ENCODE data around the gene AMOTL1. TPM values are rescaled to one million over a fixed set of nuclear protein-coding genes. Genes with fewer than 3 reads are reported as not detected.

Gene AMOTL1
- total RNA-seq, 3 donors from 2014 or later (not counting 1 experiment from before 2014, with no cell fraction given) = 7.1 to 8.9 (median 8.7) TPM

DNA sequence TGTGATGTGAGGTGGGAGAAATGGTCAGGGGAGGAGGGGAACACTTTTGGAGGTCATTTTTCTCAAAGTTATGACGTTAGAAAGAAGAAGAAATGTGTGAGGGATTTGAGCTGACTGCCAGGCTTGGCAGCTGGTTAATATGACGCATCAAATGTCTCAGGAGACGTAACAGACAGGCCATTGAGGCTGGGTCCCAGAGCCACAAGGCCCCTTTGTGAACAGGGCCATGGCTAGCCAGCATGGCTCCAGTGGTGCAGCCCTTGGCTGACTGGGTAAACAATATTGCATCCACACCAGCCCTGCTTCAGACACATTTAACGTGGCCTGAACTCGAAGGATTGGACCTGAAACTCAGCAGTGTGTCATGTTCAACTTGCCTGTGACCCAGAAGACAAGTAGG lies 34.3 kb downstream of the AMOTL1 start:
- Mint-ChIP-seq H3K27me3 (ENCODE audit: low read depth in 2 of 2) (no peaks in the 10 kb centered on the region), H3K4me1 (peaks cover 0 to 9% of the 10 kb centered on the region in 2 donors), H3K4me3 (no peak overlapping the region), H3K36me3 (no peaks in the 10 kb centered on the region), H3K27ac (no peak overlapping the region), H3K9me3 (no peaks in the 10 kb centered on the region)
- Histone ChIP-seq H3K4me3 (ENCODE audit: low read length) (no peak overlapping the region), H3K4me1 (ENCODE audit: control insufficient read depth, insufficient read depth, low read length) (no peaks in the 10 kb centered on the region), H3K27ac (ENCODE audit: low read length) (no peak overlapping the region), H3K9me3 (ENCODE audit: control insufficient read depth, insufficient read depth, low read length) (no peaks in the 10 kb centered on the region), H3K36me3 (ENCODE audit: control insufficient read depth, insufficient read depth, low read length) (no peaks in the 10 kb centered on the region), H3K27me3 (ENCODE audit: control insufficient read depth, insufficient read depth, low read length) (no peaks in the 10 kb centered on the region)
- TF ChIP-seq, protein P1, sequence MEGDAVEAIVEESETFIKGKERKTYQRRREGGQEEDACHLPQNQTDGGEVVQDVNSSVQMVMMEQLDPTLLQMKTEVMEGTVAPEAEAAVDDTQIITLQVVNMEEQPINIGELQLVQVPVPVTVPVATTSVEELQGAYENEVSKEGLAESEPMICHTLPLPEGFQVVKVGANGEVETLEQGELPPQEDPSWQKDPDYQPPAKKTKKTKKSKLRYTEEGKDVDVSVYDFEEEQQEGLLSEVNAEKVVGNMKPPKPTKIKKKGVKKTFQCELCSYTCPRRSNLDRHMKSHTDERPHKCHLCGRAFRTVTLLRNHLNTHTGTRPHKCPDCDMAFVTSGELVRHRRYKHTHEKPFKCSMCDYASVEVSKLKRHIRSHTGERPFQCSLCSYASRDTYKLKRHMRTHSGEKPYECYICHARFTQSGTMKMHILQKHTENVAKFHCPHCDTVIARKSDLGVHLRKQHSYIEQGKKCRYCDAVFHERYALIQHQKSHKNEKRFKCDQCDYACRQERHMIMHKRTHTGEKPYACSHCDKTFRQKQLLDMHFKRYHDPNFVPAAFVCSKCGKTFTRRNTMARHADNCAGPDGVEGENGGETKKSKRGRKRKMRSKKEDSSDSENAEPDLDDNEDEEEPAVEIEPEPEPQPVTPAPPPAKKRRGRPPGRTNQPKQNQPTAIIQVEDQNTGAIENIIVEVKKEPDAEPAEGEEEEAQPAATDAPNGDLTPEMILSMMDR (IDR thresholded peaks at IDR 0.05) = no peak
- DNase-seq (no peak), ATAC-seq (no peak)
- WGBS (ENCODE audit: insufficient coverage) = 86% methylated on average over 5 of the region's 5 CpGs
- intact Hi-C loops (cut with micrococcal nuclease) = no loop called here

GRCh38 chr11:94803491-94803890 lies 35.3 kb downstream of the AMOTL1 start:
- Histone ChIP-seq H3K27me3 (ENCODE audit: control insufficient read depth, insufficient read depth, low read length) (no peaks in the 10 kb centered on the region), H3K9me3 (ENCODE audit: control insufficient read depth, insufficient read depth, low read length) (no peaks in the 10 kb centered on the region), H3K4me3 (ENCODE audit: low read length) (no peak overlapping the region), H3K36me3 (ENCODE audit: control insufficient read depth, insufficient read depth, low read length) (no peaks in the 10 kb centered on the region), H3K4me1 (ENCODE audit: control insufficient read depth, insufficient read depth, low read length) (no peaks in the 10 kb centered on the region), H3K27ac (ENCODE audit: low read length) (no peak overlapping the region)
- H3K4me1 Mint-ChIP-seq = peaks cover 0 to 9% of the 10 kb centered on the region in 2 donors
- ATAC-seq = no peak
- TF ChIP-seq, protein P1 (IDR thresholded peaks at IDR 0.05) = no peak
- intact Hi-C loops (cut with micrococcal nuclease) = no loop called here
- H3K27me3 Mint-ChIP-seq (ENCODE audit: low read depth in 2 of 2) = no peaks in the 10 kb centered on the region
- H3K36me3 Mint-ChIP-seq = no peaks in the 10 kb centered on the region
- no peaks in the 10 kb centered on the region for H3K9me3 Mint-ChIP-seq
- no peak overlapping the region for H3K4me3 Mint-ChIP-seq
- H3K27ac Mint-ChIP-seq = no peak overlapping the region
- DNase-seq = no peak

DNA sequence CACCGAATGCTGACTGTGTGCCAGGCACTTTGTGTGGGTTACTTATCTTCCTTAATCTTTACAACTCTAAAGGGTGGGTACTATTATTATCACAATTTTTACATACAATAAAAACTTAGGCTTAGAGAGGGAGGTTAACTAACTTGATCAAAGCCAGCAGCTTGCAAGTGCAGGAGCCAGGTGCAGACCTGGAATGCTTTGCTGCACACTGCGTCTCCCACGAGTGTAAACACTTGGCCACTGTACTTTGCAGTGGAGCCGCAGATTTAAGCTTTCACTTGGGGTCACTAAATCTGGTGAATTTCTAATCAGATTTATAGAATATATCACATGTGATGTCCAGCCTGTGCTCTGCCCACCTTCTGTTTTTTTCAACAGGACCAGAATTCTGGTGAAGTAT lies 36.7 kb downstream of the AMOTL1 start:
- TF ChIP-seq, protein P1 (IDR thresholded peaks at IDR 0.05) = no peak
- intact Hi-C loops (cut with micrococcal nuclease) = no loop called here
- H3K36me3 Mint-ChIP-seq = no peaks in the 10 kb centered on the region
- no peak overlapping the region for H3K4me3 Mint-ChIP-seq
- Histone ChIP-seq H3K9me3 (ENCODE audit: control insufficient read depth, insufficient read depth, low read length) (no peaks in the 10 kb centered on the region), H3K36me3 (ENCODE audit: control insufficient read depth, insufficient read depth, low read length) (no peaks in the 10 kb centered on the region), H3K27ac (ENCODE audit: low read length) (no peak overlapping the region), H3K27me3 (ENCODE audit: control insufficient read depth, insufficient read depth, low read length) (no peaks in the 10 kb centered on the region), H3K4me3 (ENCODE audit: low read length) (no peak overlapping the region), H3K4me1 (ENCODE audit: control insufficient read depth, insufficient read depth, low read length) (no peaks in the 10 kb centered on the region)
- peaks cover 0 to 9% of the 10 kb centered on the region in 2 donors for H3K4me1 Mint-ChIP-seq
- H3K27me3 Mint-ChIP-seq (ENCODE audit: low read depth in 2 of 2) = no peaks in the 10 kb centered on the region
- 84% methylated on average over 3 of the region's 4 CpGs for whole genome bisulfite sequencing (ENCODE audit: insufficient coverage)
- ATAC-seq = no peak
- H3K27ac Mint-ChIP-seq = no peak overlapping the region
- H3K9me3 Mint-ChIP-seq = no peaks in the 10 kb centered on the region
- DNase-seq = no peak

DNA sequence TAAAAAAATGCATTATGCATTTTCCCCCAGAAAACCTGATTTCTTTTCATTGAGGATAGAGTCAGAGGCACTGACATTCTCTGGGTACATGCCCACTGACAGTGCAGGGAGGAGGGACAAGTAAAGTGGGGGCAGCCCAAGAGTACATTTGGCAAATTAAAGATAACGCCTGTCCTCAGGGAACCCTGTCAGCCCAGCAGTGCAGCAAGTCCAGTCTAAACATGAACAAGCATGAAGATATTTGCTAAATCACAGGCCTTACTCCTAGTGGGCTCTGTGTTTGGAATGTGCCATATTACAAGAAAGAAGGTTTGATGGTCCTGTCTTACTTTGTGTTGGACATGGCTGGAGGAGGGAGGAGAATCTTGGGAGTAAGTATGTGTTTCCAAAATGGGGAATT lies 37.9 kb downstream of the AMOTL1 start:
- TF ChIP-seq, protein P1 (IDR thresholded peaks at IDR 0.05) = no peak
- Histone ChIP-seq H3K27me3 (ENCODE audit: control insufficient read depth, insufficient read depth, low read length) (no peaks in the 10 kb centered on the region), H3K36me3 (ENCODE audit: control insufficient read depth, insufficient read depth, low read length) (no peaks in the 10 kb centered on the region), H3K9me3 (ENCODE audit: control insufficient read depth, insufficient read depth, low read length) (no peaks in the 10 kb centered on the region), H3K4me1 (ENCODE audit: control insufficient read depth, insufficient read depth, low read length) (no peaks in the 10 kb centered on the region), H3K4me3 (ENCODE audit: low read length) (no peak overlapping the region), H3K27ac (ENCODE audit: low read length) (no peak overlapping the region)
- H3K27me3 Mint-ChIP-seq (ENCODE audit: low read depth in 2 of 2) = no peaks in the 10 kb centered on the region
- ATAC-seq (no peak), DNase-seq (no peak)
- no peaks in the 10 kb centered on the region for H3K36me3 Mint-ChIP-seq
- H3K4me1 Mint-ChIP-seq = peaks cover 0 to 8% of the 10 kb centered on the region in 2 donors
- no peak overlapping the region for H3K27ac Mint-ChIP-seq
- intact Hi-C loops (cut with micrococcal nuclease) = no loop called here
- H3K9me3 Mint-ChIP-seq = no peaks in the 10 kb centered on the region
- H3K4me3 Mint-ChIP-seq = no peak overlapping the region
- WGBS (ENCODE audit: insufficient coverage) = 54% methylated on average over 1 of the region's 1 CpG
